Activated T-cell treated with anti-CD3 and anti-CD28 coated beads for 1 hour (primary cell): ENCODE data around the gene CRLF2.
"Not testable (repeated sequence)": the region's sequence is repeated elsewhere in the genome, so short reads cannot be mapped to it uniquely, and the experiment has no call there.

Experiments
- DNase-seq: peaks from one replicate; pipeline ENCODE4 v3.0.0-alpha.2; 2020; ENCODE audit warnings: low read depth

CRLF2 gene

DNA sequence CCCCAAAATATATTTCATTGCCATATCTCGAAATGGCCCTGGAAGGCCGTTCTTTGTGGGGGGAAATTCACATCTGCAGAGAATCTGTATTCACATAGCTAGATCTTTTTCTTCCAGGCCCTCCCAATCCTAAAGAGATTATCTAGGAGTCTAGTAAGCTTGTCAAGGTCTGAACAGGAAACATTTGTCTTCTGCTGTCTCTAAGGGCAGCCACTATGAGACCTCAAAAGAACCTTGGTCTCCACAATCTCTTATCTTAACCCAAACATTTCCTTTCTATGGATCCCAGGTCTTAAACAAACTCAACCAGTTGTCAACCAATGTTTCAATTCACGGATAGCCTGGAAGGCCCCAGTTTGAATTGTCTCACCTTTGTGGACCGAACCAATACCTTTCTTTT, 45.0 kb downstream of the CRLF2 start:
- DNase-seq = no peak

DNA sequence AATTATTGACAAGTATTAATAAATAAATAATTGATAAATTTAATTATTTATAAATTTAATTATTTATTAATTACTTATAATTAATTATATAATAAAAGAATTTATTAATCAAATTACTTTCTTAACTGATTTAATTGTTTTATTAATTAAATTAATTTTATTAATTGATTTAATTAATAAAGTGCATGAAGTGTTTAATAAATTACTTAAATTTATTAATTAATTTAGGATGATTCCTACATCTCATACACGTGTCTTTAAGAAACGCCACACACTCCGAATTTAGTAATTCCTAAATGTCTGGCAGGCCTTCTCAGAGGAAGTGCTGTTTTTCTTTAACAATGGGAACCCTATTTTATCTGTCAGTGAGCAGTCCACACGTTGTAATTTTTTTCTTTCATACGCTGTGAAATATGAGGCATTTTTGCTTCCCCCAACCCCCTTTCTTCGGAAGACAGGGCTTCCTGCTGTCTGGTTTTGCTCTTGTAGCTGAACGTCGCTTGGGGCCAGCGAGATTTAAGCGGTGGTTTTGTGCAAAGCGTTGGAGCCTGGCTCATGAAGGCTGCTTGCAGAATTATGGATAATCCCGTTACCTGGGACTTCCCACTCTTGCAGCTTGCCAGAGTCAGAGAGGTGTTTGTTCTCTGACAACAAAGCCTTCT, 46.8 kb downstream of the CRLF2 start:
- DNase-seq = no peak

DNA sequence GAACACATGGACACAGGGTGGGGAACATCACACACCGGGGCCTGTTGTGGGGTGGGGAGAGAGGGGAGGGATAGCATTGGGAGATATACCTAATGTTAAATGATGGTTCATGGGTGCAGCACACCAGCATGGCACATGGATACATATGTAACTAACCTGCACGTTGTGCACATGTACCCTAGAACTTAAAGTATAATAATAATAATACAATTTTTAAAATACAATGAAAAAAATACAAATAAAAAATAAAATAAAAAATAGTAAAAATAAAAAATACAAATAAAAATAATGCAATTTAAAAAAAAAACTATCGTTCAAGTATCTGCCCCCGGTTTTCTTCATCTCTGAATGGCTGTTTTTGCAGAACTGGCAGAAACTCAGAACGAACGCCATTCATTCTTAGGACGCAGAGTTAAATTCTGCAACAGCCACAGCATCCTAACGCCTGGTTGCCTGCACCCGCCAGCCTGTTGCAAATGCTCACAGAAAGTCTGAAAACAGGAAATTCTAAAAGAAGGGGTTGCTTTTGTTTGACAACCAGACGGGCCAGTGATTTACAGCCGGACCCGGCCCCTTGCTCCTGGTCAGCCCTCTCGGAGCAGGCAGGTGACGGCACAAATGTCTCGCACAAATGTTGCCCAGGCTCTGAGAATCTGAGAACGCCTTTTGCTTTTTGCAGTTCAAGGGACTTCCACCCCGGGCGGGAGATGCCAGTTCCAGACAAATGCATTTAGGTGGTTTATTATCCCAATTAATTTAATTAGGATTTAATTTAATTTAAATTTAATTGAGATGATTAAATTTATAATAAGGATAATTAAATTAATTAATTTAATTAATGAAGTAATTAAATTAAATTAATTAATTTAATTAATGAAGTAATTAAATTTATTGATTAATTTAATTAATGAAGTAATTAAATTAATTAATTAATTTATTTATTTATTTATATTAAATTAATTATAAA, 47.8 kb downstream of the CRLF2 start:
- DNase-seq = no peak

DNA sequence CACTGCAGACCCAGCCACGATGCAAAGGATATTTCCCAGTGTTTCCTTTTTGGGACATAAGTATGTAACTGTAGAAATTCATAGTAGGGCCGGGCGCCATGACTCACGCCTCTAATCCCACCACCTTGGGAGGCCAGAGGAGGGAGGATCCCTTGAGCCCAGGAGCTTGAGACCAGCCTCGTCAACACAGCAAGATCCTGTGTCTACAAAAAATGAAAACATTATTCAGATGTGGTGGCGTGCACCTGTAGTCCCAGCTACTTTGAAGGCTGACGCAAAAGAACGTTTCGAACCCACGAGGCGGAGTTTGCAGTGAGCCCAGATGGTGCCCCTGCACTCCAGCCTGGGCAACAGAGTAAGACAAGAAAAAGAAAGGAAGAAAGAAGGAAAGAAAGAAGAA, 49.2 kb downstream of the CRLF2 start:
- DNase-seq = no peak

DNA sequence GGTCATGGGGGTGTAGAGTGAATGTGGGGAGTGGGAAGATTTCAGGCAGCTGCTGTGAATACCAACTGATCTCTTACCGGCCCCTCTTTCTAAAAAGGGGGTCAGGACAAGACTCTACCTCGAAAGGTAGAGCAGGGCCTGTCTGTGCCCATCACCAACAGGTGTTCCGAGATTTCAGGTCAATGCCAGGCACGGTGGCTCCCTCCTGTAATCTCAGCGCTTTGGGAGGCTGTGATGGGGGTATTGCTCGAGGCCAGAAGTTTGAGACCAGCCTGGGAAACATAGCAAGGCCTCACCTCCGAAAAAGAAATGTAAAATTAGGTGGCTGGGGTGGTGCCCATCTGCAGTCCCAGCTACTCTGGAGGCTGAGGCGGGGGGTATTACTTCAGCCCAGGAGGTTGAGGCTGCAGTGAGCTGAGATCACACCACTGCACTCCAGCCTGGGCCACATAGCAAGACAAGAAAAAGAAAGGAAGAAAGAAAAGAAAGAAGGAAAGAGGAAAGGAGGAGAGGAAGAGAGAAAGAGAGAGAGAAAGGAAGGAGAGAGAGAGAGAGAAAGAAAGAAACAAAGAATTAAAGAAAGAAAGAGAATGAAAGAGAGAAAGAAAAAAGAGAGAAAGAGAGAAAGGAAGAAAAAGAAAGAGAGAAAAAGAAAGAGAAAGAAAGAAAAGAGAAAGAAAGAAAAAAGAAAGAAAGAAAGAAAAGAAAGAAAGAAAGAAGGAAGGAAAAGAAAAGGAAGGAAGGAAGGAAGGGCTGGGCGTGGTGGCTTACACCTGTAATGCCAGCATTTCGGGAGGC, 50.1 kb downstream of the CRLF2 start:
- no peak for DNase-seq

DNA sequence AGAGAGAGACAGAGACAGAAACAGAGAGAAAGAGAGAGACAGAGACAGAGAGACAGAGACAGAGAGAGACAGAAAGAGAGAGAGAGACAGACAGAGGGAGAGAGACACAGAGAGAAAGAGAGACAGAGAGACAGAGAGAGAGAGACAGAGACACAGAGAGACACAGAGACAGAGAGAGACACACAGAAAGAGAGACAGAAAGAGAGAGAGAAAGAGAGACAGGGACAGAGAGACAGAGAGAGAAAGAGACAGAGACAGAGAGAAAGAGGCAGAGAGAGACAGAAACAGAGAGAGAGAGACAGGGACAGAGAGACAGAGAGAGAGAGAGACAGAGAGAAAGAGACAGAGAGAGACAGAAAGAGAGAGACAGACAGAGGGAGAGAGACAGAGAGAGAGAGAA, 52.9 kb downstream of the CRLF2 start:
- no peak for DNase-seq

DNA sequence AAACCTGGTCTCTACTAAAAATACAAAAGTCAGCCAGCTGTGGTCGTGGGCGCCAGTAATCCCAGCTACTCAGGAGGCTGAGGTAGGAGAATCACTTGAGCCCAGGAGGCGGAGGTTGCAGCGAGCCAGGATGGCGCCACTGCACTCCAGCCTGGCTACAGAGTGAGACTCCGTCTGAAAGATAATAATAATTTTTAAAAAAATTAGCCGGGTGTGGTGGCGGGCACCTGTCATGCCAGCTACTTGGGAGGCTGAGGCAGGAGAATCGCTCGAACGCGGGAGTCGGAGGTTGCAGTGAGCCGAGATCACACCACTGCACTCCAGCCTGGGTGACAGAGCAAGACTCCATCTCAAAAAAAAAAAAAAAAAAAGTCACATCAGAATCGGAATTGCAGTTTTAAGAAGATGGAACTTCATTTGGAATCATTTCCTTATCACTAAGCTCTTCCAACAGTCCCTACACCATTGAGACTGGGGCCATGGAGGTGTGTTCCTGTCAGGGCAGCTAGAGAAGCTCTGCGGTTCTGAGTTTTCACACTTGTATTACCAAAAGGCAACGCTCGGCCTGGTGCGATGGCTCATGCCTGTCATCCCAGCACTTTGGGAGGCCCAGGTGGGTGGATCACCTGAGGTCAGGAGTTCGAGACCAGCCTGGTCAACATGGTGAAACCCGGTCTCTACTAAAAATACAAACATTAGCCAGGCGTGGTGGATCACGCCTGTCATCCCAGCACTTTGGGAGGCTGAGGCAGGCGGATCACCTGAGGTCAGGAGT, 55.6 kb downstream of the CRLF2 start:
- not testable (repeated sequence) for DNase-seq

DNA sequence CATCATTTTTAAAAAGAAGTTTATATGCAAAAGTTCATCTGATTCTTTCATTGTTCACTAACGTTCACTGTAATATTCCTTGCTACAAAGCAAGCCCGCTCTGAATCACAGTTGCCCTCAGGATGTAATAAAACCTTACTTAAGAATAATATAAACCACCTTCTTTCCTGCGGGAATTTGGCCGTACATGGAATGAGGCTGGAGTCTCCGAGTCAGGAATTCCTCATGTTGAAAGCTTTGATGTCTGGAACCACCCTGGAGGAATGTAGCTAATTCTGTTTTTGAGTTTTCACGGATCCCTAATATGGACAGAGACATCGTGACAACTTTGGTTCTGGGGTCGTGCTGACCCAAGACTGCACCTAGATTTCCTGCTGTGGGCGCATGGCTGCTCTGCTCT, 58.5 kb downstream of the CRLF2 start:
- no peak for DNase-seq

DNA sequence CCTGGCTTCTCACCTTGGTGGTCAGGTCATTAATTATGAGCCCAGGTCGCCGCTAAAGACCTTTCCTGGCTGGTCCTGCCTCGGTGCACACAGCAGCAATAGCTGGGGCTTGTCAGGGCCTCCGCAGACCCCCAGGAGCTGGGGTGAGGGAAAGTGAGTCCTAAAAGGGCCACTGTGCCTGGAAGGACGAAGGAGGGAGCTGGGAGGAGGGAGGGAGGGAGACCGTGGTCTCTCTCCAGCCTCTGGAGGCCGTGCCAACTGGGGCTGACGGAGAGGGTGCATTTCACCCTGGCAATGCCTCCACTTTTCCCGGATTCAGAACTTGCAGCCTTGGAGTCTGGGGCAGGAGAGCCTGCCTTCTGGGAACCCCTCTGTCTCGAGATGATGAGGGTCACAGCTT, 60.4 kb downstream of the CRLF2 start:
- no peak for DNase-seq

DNA sequence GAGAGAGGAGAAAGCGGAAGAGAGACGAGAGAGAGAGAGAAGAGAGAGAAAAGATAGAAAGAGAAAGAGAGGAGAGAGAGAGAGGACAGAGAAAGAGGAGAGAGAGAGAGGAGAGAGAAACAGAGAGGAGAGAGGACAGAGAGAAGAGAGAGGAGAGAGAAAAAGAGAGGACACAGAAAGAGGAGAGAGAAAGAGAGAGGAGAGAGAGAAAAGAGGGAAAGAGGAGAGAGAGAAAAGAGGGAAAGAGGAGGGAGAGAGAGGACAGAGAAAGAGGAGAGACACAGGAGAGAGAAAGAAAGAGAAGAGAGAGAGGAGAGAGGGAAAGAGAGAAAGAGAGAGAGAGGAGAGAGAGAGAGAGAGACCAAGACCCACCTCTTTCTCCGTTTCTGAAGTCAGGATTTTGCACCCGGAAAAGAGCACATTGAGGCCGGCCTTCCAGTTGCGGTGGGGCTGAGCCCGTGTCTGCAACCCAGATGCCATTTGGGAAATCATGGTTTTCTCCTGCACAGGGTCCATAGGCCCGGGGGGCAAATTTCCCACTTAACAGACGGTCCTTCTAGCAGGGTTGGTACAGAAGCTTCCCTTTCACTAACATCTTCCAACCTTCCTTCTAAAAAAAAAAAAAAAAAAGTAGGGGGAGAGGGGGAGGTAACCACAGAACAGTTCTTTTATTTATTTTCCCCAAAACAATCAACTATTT, 60.9 kb downstream of the CRLF2 start:
- DNase-seq = no peak

DNA sequence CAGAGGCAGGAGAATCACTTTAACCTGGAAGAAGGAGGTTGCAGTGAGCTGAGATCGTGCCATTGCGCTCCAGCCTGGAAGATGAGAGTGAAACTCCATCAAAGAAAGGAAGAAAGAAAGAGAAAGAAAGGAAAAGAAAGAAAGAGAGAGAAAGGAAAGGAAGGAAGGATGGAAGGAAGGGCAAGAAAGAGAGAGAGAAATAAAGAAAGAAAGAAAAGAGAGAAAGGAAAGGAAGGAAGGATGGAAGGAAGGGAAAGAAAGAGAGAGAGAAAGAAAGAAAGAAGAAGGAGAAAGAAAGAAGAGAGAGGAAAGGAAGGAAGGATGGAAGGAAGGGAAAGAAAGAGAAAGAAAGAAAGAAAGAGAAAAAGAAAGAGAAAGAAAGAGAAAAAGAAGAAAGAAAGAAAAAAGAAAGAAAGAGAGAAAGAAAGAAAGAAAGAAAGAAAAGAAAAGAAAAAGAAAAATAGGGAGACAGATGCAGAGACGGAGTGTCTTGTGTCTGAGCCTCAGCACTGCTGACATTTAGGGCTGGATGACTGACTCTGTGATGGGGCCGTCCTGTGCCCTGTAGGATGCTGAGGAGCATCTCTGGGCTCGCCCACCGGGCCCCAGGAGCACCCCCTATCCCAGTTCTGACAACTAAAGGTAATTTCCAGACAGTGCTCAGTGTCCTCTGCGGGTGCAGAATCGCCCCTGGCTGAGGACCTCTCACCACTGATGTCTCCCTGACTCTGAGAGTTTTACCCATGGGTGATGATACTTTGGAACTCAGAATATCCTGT, 61.7 kb downstream of the CRLF2 start:
- no peak for DNase-seq

DNA sequence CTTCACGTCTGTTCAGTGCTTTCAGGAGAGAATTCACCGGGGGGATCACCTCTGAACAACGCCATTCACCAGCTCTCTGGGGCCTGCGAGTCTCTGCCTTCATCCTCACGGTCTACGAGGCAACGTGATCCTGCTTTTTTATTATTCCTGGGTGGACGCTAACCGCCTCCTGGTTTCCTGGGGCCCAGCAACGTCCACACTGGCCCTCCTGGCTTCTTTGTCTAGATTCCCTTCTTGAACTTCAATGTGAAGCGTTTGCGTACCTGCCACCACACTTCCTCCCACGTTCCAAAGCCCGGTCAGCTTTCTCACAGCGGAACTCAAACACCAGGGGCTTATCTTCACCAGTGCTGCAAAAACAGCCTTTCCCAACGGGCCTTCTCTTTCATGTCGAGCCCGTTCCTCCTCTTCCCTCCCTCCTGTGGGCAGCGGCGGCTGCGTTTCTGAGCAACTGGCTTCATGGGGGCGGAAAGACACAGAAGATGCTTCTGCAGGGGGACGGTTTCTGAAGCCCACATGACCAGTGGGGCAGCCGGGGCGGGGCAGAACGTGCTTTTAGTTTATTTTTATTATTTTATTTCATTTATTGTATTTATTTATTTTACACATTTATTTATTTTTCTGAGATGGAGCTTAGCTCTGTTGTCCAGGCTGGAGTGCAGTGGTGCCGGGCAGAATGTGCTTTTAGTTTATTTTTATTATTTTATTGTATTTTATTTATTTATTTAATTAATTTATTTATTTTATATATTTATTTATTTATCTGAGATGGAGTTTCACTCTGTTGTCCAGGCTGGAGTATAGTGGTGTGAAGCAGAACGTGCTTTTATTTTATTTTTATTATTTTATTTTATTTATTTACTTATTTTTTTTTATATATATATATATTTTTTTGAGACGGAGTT, 64.6 kb downstream of the CRLF2 start:
- DNase-seq = no peak

DNA sequence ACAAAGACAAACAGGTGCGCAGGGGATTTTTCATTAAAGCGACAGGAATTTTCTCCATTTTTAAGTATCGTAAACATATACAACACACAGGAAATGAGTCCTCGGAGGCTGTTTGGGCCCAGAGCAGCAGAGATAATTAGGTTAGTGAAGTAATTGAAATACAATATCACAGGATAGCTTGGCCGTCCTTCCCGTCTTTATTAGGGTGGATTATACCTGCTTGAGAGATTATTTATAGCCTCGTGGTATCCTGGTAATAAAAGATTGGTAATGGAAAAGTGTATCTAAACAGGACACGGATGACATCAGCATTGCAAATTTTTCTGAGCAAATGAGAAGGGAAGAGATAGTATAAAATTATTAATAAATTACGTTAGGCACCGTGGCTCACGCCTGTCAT, 68.2 kb downstream of the CRLF2 start:
- no peak for DNase-seq
